Activated CD4-positive, alpha-beta T cell treated with anti-CD3 and anti-CD28 coated beads, Interleukin-2, amount 50 U/mL, for 4 hours (primary cell): Measurements from ENCODE around the gene CWC22.
"Not testable (repeated sequence)": the region's sequence is repeated elsewhere in the genome, so short reads cannot be mapped to it uniquely, and the experiment has no call there.

Experiments used
- DNase-seq, 2 experiments: peaks; one replicate each; pipeline ENCODE4 v3.0.0-alpha.2; 2020

Gene CWC22

DNA sequence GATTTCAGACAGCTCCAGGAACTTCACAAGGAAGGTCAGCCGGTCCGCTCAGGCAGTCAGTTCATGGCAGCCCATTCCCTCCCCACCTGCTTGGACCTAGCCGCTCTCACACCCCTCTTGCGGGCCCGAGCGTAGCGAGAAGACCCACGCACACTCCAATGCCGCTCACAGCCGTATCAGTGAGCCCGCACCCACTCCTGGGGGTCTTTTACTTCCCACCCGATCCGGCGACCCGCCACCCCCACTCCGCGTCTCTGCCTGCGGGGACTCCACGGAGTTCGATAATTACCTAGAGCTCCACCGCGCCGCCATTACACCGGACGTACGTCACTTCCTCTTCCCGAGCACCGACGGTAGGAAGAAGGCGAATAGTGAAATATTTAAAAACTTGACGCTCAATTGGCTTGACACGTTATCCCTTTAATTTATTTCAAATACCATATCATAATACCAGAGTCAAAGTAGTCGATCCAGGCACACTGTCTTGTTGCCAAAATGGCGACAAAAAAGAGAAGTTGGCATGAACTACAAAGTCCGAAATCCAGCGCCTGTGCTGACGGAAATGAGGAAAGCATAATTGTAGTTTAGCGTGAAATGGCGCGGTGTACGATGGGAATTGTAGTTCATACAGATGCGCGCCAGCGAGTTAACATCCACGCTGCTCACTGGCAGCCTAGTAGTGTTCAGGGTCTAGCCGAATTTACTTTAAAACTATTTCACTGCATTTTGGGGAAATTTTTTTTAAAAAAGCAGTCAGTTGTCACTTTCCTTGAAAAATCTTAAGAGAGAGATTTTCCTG is at the start of gene CWC22:
TSS of gene CWC22 (minus strand) at position 517 of the 799 bp plus-strand sequence. CDS start 13,956 bp downstream, outside the sequence.
- DNase-seq = peak; percentile 83 to 84

DNA sequence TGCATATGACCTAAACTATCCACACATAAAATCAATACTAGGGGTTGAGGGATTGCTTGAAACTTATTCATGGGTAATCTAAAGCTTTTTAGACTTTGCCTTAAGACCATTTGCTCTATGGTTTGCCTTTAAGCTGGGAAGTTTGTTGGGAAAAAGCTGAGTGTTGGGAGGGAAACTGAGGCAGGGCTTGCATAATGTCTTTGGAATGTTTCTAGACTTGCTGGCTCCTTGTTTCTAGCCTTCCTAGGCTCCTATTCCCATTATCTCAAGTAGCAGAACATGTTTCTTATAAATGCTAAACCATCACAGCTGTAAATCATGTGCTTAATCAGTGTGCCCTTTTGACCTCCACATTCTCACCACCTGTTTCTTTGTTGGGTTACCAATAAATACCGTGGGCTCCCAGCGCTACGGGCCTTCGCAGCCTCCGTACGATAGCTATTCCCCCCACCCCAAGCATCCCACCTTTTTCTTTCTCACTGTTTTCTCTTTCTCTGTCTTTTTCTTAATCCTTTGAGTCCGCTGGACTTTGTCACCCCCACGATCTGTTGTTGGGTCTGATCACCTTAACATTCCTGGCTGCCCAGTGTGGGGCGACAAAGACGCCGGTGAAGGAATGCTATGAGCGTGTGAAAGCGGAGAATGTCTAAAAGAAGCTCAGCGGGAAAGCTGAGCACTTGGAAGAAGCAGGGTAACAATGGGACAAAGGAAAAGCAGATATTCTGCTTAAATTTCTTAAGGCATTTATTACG is 49.4 kb upstream of the CWC22 start:
- no peak for DNase-seq

DNA sequence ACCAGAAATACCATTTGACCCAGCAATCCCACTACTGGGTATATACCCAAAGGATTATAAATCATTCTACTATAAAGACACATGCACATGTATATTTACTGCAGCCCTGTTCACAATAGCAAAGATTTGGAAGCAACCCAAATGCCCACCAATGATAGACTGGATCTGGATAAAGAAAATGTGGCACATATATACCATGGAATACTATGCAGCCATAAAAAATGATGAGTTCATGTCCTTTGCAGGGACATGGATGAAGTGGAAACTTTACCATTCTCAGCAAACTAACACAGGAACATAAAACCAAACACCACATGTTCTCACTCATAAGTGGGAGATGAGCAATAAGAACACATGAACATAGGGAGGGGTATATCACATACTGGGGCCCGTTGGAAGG is 47.5 kb upstream of the CWC22 start:
- not testable (repeated sequence) for DNase-seq

- DNase-seq = no peak
Measured at GRCh38 chr2:180050246-180050645, 43.1 kb upstream of the CWC22 start.

DNA sequence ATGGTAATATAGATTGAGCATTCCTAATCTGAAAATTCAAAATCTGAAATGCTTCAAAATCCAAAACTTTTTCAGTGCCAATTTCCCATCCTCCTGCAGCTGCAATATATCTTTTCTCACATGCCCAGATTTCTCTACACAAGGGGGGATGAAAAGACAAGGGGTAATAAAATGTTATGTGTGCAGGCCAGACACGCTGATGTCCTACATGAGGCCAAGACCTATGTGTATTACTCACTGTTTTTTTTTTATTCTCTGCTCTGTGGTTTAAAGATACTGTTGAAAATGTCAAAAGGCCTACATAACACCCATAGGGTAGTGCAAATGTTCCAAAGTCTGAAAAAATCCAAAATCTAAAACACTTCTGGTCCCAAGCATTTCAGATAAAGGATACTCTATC is 41.2 kb upstream of the CWC22 start:
- DNase-seq = no peak

- no peak for DNase-seq
Measured at GRCh38 chr2:180046776-180047175, 39.7 kb upstream of the CWC22 start.

DNA sequence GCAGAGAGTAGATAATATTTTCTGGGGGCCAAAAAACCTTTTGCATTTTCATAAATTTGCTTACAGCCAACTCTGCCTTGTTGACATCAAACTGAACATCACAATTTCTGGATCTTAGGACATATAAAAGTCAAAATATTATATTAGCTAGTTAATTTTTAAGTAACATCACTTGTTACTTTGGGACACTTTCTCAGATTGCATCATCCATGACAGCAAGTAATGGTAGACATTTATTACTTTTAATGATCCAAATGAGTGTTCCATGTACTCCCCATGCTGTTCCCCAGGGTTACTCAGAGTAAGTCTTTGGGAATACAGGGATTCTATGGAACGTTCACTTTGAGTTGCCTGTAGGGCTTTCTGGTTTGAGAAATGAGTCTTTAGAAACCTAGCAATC is 39.1 kb upstream of the CWC22 start:
- DNase-seq = no peak

DNA sequence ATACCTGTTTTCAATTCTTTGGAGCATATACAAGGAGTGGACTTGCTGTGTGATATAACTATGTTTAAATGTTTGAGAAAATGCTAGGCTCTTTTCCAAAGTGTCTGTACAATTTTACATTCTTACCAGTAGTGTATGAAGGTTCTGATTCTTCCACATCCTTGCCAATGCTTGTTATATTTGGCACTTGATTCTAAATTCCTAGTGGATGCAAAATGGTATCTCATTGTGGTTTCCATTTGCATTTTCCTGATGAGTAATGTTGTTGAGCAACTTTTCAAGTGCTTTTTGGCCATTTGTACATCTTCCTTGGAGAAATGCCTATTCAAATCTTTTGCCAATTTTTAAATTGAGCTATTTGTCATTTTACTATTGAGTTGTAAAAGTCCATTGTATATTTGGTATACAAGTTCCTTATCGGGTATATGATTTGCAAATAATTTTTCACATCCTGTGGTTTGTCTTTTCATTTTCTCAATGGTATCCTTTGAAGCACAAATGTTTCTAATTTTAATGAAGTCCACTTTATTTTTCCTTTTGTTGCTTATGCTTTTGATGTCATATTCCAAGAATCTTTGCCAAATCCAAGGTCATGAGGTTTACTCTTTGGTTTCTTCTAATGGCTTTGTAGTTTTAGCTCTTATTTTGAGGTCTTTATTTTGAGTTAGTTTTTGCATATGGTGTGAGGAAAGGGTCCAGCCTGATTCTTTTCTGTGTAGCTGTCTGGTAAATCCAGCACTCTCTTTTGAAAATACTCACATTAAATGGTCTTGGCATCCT is 33.2 kb upstream of the CWC22 start:
- DNase-seq = no peak

- no peak for DNase-seq
Measured at GRCh38 chr2:180038997-180039396, 31.9 kb upstream of the CWC22 start.

DNA sequence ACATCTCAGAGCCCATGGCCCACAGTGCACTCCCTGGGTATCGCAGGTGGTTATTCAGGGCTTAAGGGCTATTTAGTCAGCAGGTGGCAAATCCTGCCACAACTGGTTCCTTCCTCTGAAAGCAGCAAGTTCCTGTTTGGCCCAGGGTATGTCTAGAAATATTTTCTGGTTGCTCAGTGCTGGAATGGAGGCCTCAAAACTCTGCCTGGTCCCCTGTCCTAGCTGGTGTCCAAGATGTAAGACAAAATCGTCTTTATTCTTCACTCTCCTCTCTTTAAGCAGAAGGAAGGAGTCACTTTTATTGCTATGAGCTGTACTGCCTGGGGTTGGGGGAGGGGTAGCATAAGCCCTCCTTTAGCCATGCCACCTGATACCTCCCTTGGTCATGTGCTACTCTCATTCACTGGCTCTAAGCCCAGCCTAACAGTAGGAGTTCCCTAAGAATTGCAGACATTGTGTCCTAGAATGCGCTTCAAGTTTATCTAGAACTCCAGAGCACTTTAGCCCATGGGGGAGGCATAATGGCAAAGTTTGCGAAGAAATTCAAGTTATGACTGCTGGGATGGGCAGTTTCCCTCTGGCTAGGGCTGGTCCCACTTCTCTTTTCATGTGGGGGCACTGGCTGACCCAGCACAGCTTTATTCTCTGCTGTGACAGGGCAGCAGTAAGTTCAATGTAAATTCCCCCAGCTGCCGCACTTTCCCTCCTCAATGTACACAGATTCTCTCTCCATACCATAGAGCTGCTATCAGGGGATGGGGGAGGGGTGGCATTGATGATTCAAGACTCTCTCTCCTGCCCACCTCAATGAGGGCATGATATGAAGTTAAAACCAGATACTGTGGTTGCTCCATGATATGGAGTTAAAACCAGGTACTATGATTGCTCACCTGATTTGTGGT is 27.1 kb upstream of the CWC22 start:
- DNase-seq = no peak

GRCh38 chr2:180029575-180029974 is 22.5 kb upstream of the CWC22 start:
- no peak for DNase-seq

GRCh38 chr2:180021850-180022249 is 14.8 kb upstream of the CWC22 start:
- no peak for DNase-seq

DNA sequence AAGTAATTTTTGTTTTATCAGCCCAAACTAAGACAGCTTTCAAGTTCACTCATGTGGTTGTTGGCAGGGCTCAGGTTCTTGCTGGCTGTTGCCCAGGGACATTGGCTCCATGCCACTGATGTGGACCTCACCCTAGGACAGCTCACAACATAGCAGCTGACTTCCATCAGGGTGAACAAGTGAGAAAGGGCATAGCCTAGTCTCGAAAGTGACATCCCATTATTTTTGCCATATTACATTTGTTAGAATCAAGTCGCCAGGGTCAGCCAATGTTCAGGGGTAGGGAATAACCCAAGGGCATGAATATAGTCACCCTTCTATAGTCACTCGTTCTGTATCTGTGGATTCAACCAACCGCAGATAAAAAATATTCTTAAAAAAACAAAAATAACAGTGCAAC is 10.7 kb upstream of the CWC22 start:
- no peak for DNase-seq

GRCh38 chr2:180016937-180017336 is 9.8 kb upstream of the CWC22 start:
- no peak for DNase-seq

GRCh38 chr2:180015951-180016709 is 9.0 kb upstream of the CWC22 start:
- DNase-seq = no peak

DNA sequence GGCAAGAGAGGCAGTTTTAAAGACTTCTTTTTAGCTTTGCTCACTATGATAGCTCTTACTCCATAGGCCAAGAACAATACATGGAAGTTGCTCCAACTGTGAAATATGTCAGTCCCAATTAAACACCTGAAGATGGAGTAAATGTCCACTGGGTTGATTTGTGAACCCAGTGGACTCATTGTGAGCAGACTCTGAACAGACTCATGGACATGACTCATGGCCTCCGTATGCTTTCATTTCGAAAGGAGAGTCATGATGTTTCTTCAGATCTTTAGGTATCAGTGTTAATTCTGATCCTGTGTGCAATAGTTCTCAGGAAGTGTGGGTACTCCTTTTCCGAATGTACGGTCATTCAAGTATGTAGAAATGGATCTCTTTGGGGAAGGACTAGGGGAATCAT is 5.4 kb upstream of the CWC22 start:
- no peak for DNase-seq

- DNase-seq = no peak
Measured at GRCh38 chr2:180010701-180011100, 3.6 kb upstream of the CWC22 start.

GRCh38 chr2:180006231-180006630 is 866 bp downstream of the CWC22 start:
- DNase-seq = no peak

DNA sequence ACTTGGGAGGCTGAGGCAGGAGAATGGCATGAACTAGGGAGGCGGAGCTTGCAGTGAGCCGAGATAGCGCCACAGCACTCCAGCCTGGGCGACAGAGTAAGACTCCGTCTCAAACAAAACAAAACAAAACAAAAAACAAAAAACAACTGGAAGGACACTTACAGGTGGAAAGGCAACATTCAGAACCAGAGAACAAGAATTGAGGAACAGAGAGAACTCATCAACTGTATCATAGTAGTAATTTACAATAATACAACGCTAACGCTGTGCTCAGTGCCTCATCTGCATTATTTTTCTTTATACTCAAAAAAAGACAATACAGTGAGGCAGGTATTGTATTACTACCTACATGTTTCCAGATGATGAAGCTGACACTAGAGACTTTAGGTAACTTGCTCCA is 1.6 kb downstream of the CWC22 start:
- DNase-seq = not testable (repeated sequence)

DNA sequence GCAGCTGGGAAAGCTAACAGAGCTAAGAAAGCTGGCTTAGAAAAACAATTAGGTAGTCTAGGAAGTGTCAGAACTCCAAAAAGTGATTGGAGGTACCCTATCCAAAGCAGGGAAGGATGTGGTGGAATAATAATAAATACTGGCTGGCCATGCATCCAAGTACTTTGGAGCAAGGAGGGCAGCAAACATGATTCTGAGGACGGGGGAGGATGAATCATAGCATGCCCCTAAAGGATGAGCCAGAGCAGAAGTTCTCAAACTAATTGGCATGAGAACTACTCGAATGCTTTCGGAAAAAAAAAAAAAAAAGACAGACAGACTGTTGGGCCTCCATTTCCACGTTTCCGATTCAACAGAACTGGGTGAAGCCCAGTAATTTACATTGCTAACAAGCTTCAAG is 2.4 kb downstream of the CWC22 start:
- DNase-seq = no peak

DNA sequence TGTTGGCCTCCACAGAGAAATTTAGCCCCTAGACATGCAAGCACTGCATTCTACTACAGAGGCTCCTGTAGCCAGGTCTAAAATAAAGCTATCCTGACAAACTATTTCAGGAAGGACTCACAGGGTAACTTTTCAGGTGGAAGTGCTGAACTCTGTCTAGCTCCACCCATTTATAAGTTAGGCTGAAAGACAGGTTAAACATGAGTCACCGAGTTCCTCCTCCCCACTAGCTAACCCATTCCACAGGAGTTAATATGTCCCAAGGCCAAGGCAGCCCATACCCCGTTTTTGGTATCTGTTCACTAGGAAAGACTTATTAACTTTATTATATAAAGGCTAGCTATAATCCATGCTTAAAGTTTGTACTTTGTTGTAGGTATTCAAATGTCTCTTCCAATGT is 3.5 kb downstream of the CWC22 start:
- DNase-seq = no peak

DNA sequence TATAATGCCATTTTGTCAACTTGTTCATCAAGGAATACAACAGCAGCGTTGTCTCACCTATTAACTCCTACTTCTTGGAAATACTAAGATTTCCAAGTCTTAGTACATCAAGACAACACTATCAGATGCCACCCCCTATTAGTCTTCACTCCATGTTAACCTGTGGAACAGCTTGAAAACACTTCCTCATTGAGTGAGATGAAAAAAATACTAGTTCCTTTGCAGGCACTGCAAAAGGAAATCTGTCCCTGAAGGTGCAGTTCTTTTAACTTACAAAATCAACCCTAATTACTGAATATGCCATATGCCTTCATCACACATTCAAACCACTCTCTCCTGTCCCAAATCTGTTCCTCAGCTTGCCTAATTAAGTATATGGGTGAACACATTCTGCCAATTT is 4.0 kb downstream of the CWC22 start:
- DNase-seq = no peak
